Thyroid gland (tissue), 4 donors: ENCODE measurements around the gene CA10. TPM values are rescaled to one million over a fixed set of nuclear protein-coding genes. Genes with fewer than 3 reads are reported as not detected.

ENCODE experiments used
- DNase-seq, 2 donors: peaks; one replicate each; pipeline ENCODE4 v3.0.0-alpha.2; 2019
- H3K27ac ChIP-seq, 3 donors: fragments of 200-600 bp; sonication (generic); 1 replicate in 2 of 3; 2 replicates in 1 of 3; pipeline ENCODE4 v1.5.1; 2016 to 2019; ENCODE audit warnings: mild to moderate bottlenecking in 1 of 3, moderate library complexity in 1 of 3
- H3K27me3 ChIP-seq: fragments of 200-600 bp; sonication (generic); one replicate; pipeline ENCODE4 v1.5.1; 2019
- H3K36me3 ChIP-seq, 2 donors: fragments of 200-600 bp; sonication (generic); one replicate each; pipeline ENCODE4 v1.5.1; 2016 to 2019
- H3K4me1 ChIP-seq, 2 donors: fragments of 200-600 bp; sonication (generic); one replicate each; pipeline ENCODE4 v1.5.1; 2017 to 2019
- H3K4me3 ChIP-seq, 3 donors: fragments of 200-600 bp; sonication (generic); replicated peaks in 1 of 3; 1 replicate in 2 of 3; 2 replicates in 1 of 3; pipeline ENCODE4 v1.5.1; 2016; ENCODE audit warnings: mild to moderate bottlenecking in 1 of 3
- H3K9me3 ChIP-seq: fragments of 200-600 bp; sonication (generic); one replicate; pipeline ENCODE4 v1.5.1; 2017
- POLR2A ChIP-seq, 2 donors: fragments of 450-650 bp; IDR thresholded peaks; one replicate each; pipeline ENCODE4 v1.6.1; 2017; ENCODE audit warnings: antibody characterized with exemption in 2 of 2, mild to moderate bottlenecking in 2 of 2, moderate library complexity in 1 of 2
- WGBS, 2 donors: methylation state at CpG; one replicate each; pipeline ENCODE4 v1.1.5; 2017; 5-methylcytosine and 5-hydroxymethylcytosine counted together
- intact Hi-C: fragments of 100-400 bp; cut with DNase I; formaldehyde crosslinking; loops from one replicate; pipeline ENCODE4 v1.15.1; 2023
- total RNA-seq, 4 donors: library from RNA; depleted of rRNA; stranded (reverse); fragments of >200 nt; gene quantifications; one replicate each; pipeline ENCODE4 v1.2.3, GENCODE V29; 2016
- TF ChIP-seq, protein P1 (sequence below), 6 experiments: fragments of 200-600 bp in 3 of 6; fragments of 450-650 bp in 3 of 6; sonication (generic) in 3 of 6; IDR thresholded peaks; one replicate each; pipeline ENCODE4 v1.5.1; 2016 to 2019; ENCODE audit warnings: antibody characterized with exemption in 6 of 6, mild to moderate bottlenecking in 2 of 6, inconsistent platforms in 1 of 6, moderate library complexity in 1 of 6

CA10 gene
- total RNA-seq, 4 donors from 2014 or later, result not detected

DNA sequence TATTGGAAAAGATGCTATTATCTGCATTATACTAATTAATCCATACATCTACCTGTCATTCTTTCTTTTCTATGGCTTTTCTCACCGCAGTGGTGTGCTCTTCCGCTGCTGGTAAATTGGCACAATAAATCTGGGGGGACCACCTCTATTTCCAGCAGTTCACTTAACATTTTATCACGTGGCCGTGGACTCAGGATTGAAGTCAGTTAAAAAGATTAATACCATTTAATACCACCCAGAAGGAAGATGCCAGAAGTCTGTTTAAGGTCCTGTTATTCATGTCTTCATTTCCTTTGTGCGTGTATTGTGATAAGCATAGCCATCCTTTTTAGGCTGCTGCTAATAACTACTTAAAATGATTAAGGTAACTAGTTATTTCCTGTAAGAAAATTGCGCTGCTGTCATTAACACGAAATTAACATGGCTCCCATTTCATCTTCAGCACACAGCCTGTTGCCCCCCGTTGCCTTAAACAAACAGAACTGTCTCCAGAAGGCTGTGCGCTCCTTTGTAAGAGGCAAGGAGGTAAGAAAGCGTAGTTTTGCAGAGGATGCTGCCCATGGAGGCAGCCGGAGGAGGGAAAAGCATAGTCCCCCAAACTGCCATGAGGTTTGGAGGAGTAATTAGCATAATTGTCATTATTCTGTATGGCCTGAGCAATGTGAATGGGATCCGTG is 483.8 kb downstream of the CA10 start:
- Histone ChIP-seq H3K4me3 (no peak overlapping the region), H3K9me3 (no peaks in the 10 kb centered on the region), H3K4me1 (no peaks in the 10 kb centered on the region), H3K27me3 (no peaks in the 10 kb centered on the region), H3K36me3 (no peaks in the 10 kb centered on the region), H3K27ac (no peak overlapping the region)
- WGBS, 2 donors, result 78 to 82% methylated on average over 12 of the region's 12 CpGs
- TF ChIP-seq, protein P1, sequence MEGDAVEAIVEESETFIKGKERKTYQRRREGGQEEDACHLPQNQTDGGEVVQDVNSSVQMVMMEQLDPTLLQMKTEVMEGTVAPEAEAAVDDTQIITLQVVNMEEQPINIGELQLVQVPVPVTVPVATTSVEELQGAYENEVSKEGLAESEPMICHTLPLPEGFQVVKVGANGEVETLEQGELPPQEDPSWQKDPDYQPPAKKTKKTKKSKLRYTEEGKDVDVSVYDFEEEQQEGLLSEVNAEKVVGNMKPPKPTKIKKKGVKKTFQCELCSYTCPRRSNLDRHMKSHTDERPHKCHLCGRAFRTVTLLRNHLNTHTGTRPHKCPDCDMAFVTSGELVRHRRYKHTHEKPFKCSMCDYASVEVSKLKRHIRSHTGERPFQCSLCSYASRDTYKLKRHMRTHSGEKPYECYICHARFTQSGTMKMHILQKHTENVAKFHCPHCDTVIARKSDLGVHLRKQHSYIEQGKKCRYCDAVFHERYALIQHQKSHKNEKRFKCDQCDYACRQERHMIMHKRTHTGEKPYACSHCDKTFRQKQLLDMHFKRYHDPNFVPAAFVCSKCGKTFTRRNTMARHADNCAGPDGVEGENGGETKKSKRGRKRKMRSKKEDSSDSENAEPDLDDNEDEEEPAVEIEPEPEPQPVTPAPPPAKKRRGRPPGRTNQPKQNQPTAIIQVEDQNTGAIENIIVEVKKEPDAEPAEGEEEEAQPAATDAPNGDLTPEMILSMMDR (IDR thresholded peaks at IDR 0.05), result no peak
- TF ChIP-seq POLR2A (IDR thresholded peaks at IDR 0.05), result no peak
- no peak for DNase-seq
- intact Hi-C loops, result no loop called here

- DNase-seq, result no peak
- Histone ChIP-seq H3K27me3 (no peaks in the 10 kb centered on the region), H3K4me1 (no peaks in the 10 kb centered on the region), H3K36me3 (no peaks in the 10 kb centered on the region), H3K27ac (no peak overlapping the region), H3K9me3 (no peaks in the 10 kb centered on the region), H3K4me3 (no peak overlapping the region)
- intact Hi-C loops, result no loop called here
- no peak for TF ChIP-seq POLR2A (IDR thresholded peaks at IDR 0.05)
- TF ChIP-seq, protein P1 (IDR thresholded peaks at IDR 0.05), result no peak
Observed at GRCh38 chr17:51673070-51673469, 485.4 kb downstream of the CA10 start.

DNA sequence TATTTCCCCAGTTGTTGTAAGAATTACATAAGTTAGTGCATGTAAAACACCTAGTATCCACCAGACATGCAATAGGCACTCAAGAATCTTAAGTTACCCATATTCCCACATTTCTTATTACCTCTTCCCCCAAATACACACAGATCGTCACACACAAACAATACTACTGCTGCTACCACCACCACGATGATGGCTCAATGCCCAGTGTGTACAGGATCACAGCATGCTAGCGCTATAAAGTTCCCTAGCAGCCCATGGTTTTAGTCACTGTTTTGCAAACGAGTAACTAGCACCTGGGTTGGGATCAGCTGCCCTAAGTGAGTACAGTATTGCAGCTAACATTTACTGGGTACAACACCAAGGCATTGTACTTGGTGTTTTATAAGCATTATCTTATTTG is 486.4 kb downstream of the CA10 start:
- DNase-seq, result no peak
- TF ChIP-seq, protein P1 (IDR thresholded peaks at IDR 0.05), result no peak
- TF ChIP-seq POLR2A (IDR thresholded peaks at IDR 0.05), result no peak
- Histone ChIP-seq H3K4me3 (no peak overlapping the region), H3K27me3 (no peaks in the 10 kb centered on the region), H3K36me3 (no peaks in the 10 kb centered on the region), H3K27ac (no peak overlapping the region), H3K4me1 (no peaks in the 10 kb centered on the region), H3K9me3 (no peaks in the 10 kb centered on the region)
- intact Hi-C loops, result no loop called here
- WGBS, 2 donors, result 32 to 33% methylated on average over 4 of the region's 4 CpGs

GRCh38 chr17:51670899-51671298 is 487.6 kb downstream of the CA10 start:
- no peak for TF ChIP-seq POLR2A (IDR thresholded peaks at IDR 0.05)
- TF ChIP-seq, protein P1 (IDR thresholded peaks at IDR 0.05), result no peak
- intact Hi-C loops, result no loop called here
- no peaks in the 10 kb centered on the region for H3K4me1 ChIP-seq
- 90 to 91% methylated on average over 3 of the region's 3 CpGs for WGBS, 2 donors
- H3K36me3 ChIP-seq, result no peaks in the 10 kb centered on the region
- no peak overlapping the region for H3K27ac ChIP-seq
- no peak overlapping the region for H3K4me3 ChIP-seq
- H3K9me3 ChIP-seq, result no peaks in the 10 kb centered on the region
- DNase-seq, result no peak
- H3K27me3 ChIP-seq, result no peaks in the 10 kb centered on the region

DNA sequence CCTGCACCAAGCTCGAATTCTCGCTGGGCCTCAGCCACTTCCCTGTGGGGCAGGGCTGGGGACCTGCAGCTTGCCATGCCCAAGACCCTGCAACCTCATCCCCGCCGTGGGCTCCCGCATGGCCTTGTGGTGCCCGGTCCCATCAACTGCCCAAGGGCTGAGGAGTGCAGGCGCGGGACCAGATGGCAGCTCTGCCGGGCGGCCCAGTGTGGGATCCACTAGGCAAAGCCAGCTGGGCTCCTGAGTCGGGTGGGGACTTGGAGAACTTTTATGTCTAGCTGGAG is 489.6 kb downstream of the CA10 start:
- no peak for DNase-seq

More for the DNA sequence above, 489.6 kb downstream of the CA10 start:
- no peak overlapping the region for H3K27ac ChIP-seq
- 83 to 86% methylated on average over 4 to 6 of the region's 11 CpGs for WGBS, 2 donors
- no peaks in the 10 kb centered on the region for H3K36me3 ChIP-seq
- no peak overlapping the region for H3K4me3 ChIP-seq
- no peaks in the 10 kb centered on the region for H3K27me3 ChIP-seq
- no peaks in the 10 kb centered on the region for H3K4me1 ChIP-seq
- no peak for TF ChIP-seq POLR2A (IDR thresholded peaks at IDR 0.05)
- TF ChIP-seq, protein P1 (IDR thresholded peaks at IDR 0.05), result no peak
- H3K9me3 ChIP-seq, result no peaks in the 10 kb centered on the region
- intact Hi-C loops, result no loop called here
